ENCODE data around the gene ING1.
A peak's percentile ranks its signal among the peaks of the same experiment; 100 is the strongest.
"Not testable (repeated sequence)": the region's sequence is repeated elsewhere in the genome, so short reads cannot be mapped to it uniquely, and the experiment has no call there.

The ING1 gene

DNA sequence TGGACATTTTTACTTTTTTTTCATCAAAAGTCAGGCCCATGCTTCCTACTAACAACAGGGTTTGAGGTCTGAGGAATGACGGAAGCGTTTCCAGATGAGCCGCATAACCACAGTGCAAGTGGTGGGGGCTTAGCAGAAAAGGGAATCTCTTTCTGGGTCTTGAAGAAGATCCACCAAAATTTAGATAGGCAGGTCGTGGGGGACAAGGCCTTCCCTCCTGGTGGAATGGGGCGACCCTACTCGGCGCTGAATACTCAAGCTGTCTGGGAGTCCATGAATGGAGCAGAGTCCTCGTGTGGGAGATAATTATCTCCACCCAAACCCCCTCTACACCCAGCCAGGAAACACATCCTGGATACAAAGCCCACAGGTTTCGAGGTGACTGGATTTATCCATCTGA, 44.5 kb upstream of the ING1 start:
- Histone ChIP-seq H3K27me3 (ENCODE audit: insufficient read depth, poor library complexity, severe bottlenecking) (no peaks in the 10 kb centered on the region), H3K4me3 (ENCODE audit: severe bottlenecking) (no peak overlapping the region), H3K27ac (ENCODE audit: poor library complexity, severe bottlenecking) (no peak overlapping the region), H3K4me1 (ENCODE audit: insufficient read depth, poor library complexity, severe bottlenecking) (no peaks in the 10 kb centered on the region), H3K9me3 (ENCODE audit: severe bottlenecking) (no peaks in the 10 kb centered on the region), H3K36me3 (ENCODE audit: low read depth) (peaks cover 51% of the 10 kb centered on the region)
- TF ChIP-seq, protein P1, sequence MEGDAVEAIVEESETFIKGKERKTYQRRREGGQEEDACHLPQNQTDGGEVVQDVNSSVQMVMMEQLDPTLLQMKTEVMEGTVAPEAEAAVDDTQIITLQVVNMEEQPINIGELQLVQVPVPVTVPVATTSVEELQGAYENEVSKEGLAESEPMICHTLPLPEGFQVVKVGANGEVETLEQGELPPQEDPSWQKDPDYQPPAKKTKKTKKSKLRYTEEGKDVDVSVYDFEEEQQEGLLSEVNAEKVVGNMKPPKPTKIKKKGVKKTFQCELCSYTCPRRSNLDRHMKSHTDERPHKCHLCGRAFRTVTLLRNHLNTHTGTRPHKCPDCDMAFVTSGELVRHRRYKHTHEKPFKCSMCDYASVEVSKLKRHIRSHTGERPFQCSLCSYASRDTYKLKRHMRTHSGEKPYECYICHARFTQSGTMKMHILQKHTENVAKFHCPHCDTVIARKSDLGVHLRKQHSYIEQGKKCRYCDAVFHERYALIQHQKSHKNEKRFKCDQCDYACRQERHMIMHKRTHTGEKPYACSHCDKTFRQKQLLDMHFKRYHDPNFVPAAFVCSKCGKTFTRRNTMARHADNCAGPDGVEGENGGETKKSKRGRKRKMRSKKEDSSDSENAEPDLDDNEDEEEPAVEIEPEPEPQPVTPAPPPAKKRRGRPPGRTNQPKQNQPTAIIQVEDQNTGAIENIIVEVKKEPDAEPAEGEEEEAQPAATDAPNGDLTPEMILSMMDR (IDR thresholded peaks at IDR 0.05; ENCODE audit: poor library complexity, severe bottlenecking): no peak
- ATAC-seq (ENCODE audit: low read depth) (no peak), DNase-seq (ENCODE audit: low spot score) (no peak)

DNA sequence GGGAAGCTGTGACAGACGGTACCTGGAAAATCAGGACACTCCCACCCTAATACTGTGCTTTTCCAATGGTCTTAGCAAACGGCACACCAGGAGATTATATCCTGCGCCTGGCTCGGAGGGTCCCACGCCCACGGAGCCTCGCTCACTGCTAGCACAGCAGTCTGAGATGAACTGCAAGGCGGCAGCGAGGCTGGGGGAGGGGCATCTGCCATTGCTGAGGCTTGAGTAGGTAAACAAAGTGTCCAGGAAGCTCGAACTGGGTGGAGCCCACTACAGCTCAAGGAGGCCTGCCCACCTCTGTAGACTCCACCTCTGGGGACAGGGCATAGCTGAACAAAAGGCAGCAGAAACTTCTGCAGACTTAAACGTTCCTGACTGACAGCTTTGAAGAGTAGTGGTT, 43.7 kb upstream of the ING1 start:
- H3K27ac ChIP-seq (ENCODE audit: poor library complexity, severe bottlenecking); H3K4me1 ChIP-seq (ENCODE audit: insufficient read depth, poor library complexity, severe bottlenecking); ATAC-seq (ENCODE audit: low read depth); DNase-seq (ENCODE audit: low spot score); H3K9me3 ChIP-seq (ENCODE audit: severe bottlenecking); H3K4me3 ChIP-seq (ENCODE audit: severe bottlenecking); H3K27me3 ChIP-seq (ENCODE audit: insufficient read depth, poor library complexity, severe bottlenecking): not testable (repeated sequence)
- peaks cover 47% of the 10 kb centered on the region for H3K36me3 ChIP-seq (ENCODE audit: low read depth)

DNA sequence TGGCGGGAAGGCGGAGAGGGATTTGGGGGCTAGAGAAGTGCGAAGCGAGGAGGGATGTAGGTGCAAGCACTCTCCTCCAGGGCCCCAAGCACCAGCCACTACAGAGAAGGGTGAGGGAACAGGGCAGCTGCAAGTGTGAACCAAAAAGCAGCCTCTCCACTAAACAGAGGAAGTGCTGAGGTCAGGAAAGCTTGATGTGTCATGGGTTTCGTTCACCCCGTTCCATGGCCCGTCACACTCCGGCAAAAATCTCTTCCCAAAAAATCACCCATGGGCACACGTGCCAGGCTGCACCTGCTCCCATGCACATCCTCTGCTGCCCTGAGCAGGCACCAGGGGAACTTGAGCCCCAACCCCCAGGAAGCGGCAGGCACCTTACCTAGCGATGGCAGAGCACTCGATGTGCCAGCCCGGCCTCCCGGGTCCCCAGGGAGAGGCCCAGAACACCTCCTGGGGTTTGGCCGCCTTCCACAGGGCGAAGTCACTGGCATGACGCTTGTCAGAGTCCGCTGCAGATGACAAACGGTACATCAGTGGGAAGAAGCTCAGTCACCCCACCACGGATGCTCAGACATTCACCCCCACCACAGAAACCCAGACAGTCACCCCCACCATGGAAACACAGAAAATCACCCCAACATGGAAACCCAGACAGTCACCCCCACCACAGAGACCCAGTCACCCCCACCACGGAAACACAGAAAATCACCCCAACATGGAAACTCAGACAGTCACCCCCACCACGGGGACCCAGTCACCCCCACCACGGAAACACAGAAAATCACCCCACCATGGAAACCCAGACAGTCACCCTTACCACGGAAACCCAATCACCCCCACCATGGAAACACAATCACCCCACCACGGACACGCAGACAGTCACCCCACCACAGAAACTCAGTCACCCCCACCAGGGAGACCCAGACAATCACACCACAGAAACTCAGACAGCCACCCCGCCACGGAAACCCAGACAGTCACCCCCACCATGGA, 36.6 kb upstream of the ING1 start:
- no peaks in the 10 kb centered on the region for H3K4me1 ChIP-seq (ENCODE audit: insufficient read depth, poor library complexity, severe bottlenecking)
- H3K9me3 ChIP-seq (ENCODE audit: severe bottlenecking): no peaks in the 10 kb centered on the region
- TF ChIP-seq, protein P1 (IDR thresholded peaks at IDR 0.05; ENCODE audit: poor library complexity, severe bottlenecking): no peak
- no peak overlapping the region for H3K4me3 ChIP-seq (ENCODE audit: severe bottlenecking)
- H3K36me3 ChIP-seq (ENCODE audit: low read depth): peaks cover 45% of the 10 kb centered on the region
- ATAC-seq (ENCODE audit: low read depth): no peak
- no peak for DNase-seq (ENCODE audit: low spot score)
- no peak overlapping the region for H3K27ac ChIP-seq (ENCODE audit: poor library complexity, severe bottlenecking)
- no peaks in the 10 kb centered on the region for H3K27me3 ChIP-seq (ENCODE audit: insufficient read depth, poor library complexity, severe bottlenecking)

DNA sequence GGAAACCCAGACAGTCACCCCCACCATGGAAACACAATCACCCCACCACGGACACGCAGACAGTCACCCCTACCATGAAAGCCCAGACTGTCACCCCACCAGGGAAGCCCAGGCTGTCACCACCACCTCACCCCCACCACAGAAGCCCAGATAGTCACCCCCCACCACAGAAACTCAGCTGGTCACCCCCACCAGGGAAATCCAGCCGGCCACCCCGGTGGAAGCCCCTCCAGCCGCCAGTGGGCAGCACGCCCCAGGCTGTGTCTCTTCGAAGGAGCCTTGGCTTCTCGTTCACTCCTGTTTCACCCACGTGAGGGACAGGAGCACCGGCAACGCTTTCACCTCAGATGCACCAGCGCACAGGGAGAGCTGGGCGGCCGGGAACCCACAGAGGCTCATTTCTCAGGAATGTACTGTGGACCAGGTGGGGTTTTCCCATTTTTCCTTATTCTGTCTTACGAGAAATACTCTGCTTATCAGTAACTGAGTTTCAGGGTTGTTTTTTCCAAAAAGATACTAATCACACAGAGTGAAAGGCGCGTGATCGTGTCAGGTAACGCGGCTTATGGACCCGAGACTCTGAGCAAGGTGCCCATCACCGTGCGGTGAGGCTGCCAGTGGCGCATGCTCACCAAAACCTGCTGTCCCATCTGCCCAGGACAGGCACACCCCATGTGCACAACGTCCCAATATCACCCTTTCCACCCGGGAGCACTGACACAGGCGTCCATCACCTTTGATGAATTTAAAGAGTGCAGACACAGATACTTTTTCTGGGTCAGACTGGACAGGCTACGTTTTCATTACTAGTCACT, 35.6 kb upstream of the ING1 start:
- H3K27ac ChIP-seq (ENCODE audit: poor library complexity, severe bottlenecking): no peak overlapping the region
- no peaks in the 10 kb centered on the region for H3K9me3 ChIP-seq (ENCODE audit: severe bottlenecking)
- H3K4me1 ChIP-seq (ENCODE audit: insufficient read depth, poor library complexity, severe bottlenecking): no peaks in the 10 kb centered on the region
- DNase-seq (ENCODE audit: low spot score): no peak
- no peaks in the 10 kb centered on the region for H3K27me3 ChIP-seq (ENCODE audit: insufficient read depth, poor library complexity, severe bottlenecking)
- TF ChIP-seq, protein P1 (IDR thresholded peaks at IDR 0.05; ENCODE audit: poor library complexity, severe bottlenecking): no peak
- peaks cover 56% of the 10 kb centered on the region for H3K36me3 ChIP-seq (ENCODE audit: low read depth)
- ATAC-seq (ENCODE audit: low read depth): no peak
- H3K4me3 ChIP-seq (ENCODE audit: severe bottlenecking): no peak overlapping the region

DNA sequence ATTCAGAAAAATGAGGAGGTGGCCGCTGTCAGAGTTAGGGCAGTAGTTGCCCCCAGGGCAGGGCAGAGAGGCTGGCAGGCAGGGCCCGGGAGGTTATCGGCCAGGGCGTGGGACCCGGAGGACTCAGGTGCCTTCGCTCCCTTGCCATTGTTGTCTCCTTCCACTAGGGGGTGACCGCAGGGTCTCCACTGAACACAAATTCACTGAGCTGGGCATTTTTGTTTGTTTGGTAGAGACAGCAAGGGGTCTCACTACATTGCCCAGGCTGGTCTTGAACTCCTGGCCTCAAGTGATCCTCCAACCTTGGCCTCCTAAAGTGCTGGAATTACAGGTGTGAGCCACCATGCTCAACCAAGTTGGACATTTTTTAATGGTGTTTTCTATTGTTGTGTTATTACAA, 32.6 kb upstream of the ING1 start:
- Histone ChIP-seq H3K4me3 (ENCODE audit: severe bottlenecking) (no peak overlapping the region), H3K4me1 (ENCODE audit: insufficient read depth, poor library complexity, severe bottlenecking) (no peaks in the 10 kb centered on the region), H3K36me3 (ENCODE audit: low read depth) (peaks cover 74% of the 10 kb centered on the region), H3K9me3 (ENCODE audit: severe bottlenecking) (no peaks in the 10 kb centered on the region), H3K27ac (ENCODE audit: poor library complexity, severe bottlenecking) (no peak overlapping the region), H3K27me3 (ENCODE audit: insufficient read depth, poor library complexity, severe bottlenecking) (no peaks in the 10 kb centered on the region)
- no peak for DNase-seq (ENCODE audit: low spot score)
- TF ChIP-seq, protein P1 (IDR thresholded peaks at IDR 0.05; ENCODE audit: poor library complexity, severe bottlenecking): peak; percentile 30
- peak; percentile 35; the same call in 2 of the 3 replicates for ATAC-seq (ENCODE audit: low read depth)
